NCI-H2196 (cell line): Measurements from ENCODE around the gene DCANP1.
A peak's percentile ranks its signal among the peaks of the same experiment; 100 is the strongest.

Experiments
- DNase-seq: peaks from one replicate; lab custom pipeline; 2025; ENCODE audit not compliant: unreplicated experiment; lab: John Stamatoyannopoulos, UW

DCANP1 gene

DNA sequence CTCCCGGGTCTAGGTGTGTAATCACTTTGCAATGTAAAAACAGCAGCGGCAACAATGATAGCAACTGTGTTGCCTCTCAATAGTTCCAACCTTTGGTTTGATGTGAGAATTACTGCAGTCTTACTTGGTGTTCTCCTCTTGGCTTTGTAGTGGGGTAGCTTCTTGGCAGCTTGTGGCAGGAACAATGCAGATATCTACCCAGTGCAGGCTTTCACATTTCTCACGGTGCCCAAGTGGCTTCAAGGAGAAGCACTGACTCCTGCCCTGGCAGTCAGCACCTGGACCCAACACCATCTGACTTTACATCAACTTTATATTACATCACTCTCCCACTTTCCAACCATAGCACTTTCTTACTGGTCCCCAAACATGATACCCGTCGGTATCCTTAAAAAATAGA, 33.4 kb upstream of the DCANP1 start:
- no peak for DNase-seq

DNA sequence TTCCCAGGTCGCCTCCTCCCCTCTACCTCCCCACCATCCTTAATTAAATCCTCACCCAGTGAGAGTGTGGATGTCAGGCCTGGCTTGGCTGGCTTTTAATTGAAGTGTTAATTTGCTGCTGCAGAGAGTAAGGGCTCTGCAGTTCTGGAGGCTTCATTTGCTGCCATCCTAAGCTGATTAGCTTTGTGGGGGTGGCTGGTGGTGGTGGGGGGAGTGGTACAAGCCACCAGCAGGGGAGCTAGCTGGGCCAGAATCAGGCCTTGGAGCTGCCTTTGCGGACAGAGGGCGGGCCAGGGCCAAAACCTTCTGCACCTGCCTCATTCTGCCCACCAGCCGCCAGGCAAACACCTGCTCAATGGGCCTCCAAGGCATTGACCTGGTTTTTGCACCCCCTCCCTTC, 31.8 kb upstream of the DCANP1 start:
- DNase-seq, result peak; percentile 15

- no peak for DNase-seq
Observed at GRCh38 chr5:135477613-135478066, 30.5 kb upstream of the DCANP1 start.

- DNase-seq, result no peak
Observed at GRCh38 chr5:135476615-135477581, 29.8 kb upstream of the DCANP1 start.

DNA sequence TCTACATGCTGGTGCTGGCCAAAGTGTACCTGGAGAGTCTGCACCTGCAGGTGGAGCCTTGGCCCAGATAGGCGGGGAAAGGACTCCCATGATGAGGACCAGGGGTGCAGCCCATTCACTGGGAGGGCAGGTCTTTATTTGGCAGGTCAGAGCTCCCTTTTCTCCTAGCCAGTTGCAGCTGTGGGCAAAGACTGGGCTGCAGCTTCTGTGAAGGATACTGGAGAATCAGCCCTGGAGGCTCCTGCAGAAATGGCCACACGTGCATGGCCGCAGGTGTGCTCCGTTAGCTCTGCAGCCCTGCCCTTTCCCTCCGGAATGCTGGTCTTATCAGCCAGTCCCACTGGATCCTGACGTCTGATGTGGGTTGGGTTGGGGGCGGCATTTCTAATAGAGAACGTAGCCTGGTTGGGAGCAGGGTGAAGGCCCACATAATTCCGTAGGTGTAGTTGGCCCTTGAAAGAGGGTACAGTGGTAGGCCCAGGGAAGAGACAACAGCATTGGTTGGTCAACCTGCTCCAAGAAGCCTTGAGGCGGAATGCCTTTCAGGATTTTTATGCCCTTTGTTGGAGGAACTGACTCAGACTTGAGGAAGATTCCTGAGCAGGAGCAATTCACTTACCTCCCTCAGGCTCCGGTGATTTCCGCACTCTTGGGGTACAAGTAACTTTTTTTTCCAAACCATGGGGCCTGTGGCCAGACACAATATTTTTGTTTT, 27.0 kb upstream of the DCANP1 start:
- DNase-seq, result no peak

- no peak for DNase-seq
Observed at GRCh38 chr5:135472141-135472540, 25.0 kb upstream of the DCANP1 start.

GRCh38 chr5:135471726-135472125, 24.6 kb upstream of the DCANP1 start:
- no peak for DNase-seq

- DNase-seq, result no peak
Observed at GRCh38 chr5:135469911-135470310, 22.8 kb upstream of the DCANP1 start.

- DNase-seq, result no peak
Observed at GRCh38 chr5:135468541-135468940, 21.4 kb upstream of the DCANP1 start.

GRCh38 chr5:135467871-135468485, 20.8 kb upstream of the DCANP1 start:
- no peak for DNase-seq

DNA sequence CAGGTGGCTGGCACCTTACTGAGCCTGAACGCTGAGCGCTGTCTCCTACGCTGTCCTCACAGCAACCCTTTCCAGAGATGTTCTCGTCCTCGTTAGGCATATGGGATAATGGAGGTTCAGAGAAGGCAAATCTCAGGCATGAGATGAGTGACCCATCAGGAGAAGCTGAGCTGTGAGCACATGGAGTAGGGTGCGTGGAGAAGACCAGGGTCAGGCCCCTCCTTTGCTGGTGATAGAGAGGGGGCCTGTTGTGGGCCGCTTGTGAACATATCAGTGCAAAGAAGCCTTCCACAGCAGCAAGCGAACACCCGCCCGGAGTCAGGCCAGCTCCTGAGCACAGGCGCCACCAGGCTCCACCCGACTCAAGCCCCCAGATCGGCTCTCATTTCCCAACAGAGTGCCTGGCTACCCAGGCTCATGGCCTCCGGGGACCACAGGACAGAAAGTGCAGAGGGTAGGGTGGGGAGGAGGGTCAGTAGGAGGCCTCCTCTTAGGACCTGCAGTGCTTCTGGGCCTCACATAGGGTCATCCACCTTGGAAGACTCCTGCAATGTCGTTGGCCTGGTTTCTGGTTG, 20.0 kb upstream of the DCANP1 start:
- DNase-seq, result no peak

DNA sequence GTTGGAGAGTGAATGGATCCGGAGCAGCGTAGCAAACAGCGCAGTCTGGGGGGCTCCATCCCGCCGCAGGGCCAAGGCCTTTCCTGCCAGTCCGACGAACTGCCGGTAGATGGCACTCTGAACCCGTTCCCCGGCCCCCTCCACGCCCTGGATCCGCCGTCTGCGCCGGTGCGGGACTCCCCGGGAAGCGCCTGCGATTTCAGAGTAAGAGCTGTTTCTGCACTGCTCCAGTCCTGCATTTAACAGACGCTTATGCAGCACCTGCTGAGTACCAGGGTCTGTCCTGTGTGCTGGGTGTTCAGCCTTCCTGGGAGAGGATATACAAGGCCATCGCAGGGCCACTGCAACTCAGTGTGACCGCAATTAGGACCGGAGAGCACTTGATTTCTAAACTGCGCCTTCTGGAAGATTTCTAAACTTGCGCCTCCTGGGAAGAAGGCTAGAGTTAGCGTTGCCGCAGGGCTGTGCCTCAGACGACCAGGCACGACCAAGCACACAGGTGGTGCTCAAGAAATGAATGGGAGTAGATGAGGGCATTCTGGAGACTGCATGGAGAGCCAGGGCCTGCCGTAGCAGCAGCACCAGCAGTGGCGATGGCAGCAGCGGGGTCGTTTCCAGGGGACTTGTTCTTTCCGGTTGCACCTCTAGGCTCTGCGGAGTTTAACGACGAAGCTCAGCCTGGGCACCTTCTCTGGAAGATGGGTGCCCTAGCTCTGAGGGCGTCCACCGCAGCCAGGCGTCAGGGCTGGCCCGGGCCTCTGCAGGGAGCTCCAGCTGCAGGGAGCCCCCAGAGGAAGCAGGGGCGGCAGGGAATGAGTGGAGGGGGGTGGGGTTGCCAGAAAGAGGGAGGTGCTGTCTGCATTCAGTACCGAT, 19.3 kb upstream of the DCANP1 start:
- DNase-seq, result peak; percentile 83

GRCh38 chr5:135465391-135466122, 18.4 kb upstream of the DCANP1 start:
- no peak for DNase-seq

GRCh38 chr5:135462304-135462703, 15.2 kb upstream of the DCANP1 start:
- peak; percentile 68 for DNase-seq

DNA sequence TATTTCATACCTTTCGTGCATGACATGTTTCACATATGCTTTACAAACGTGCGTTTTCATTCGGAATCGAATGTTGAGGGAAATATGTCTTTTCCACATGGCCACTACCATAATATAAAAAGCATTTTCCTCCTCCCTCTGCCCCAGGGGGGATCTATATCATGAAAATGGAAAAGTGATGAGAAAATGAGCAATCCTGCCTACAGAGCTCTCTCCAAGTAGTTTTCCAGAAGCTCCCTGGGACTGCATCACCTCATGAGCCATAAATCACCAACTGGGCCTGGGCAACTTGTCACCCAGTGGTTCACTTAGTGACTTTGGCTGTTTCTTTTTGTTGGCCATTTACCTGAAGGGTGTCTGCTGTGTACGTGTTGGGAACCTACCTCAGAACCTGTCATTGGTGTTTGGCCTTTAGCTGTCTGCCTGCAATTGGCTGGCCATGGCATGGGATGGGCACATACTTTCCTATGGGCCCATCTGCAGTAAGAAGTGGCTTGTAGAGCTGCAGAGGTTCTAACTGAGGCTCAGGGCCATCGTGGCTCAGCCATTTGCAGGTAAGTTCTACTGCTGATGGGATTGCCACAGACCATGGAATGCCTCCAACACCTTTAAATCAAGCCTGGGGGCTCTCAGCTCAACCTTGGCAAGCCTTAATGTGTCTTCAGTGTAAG, 14.5 kb upstream of the DCANP1 start:
- no peak for DNase-seq

- no peak for DNase-seq
Observed at GRCh38 chr5:135460246-135461033, 13.3 kb upstream of the DCANP1 start.

- peak; percentile 5 for DNase-seq
Observed at GRCh38 chr5:135458921-135459331, 11.8 kb upstream of the DCANP1 start.

GRCh38 chr5:135458356-135458755, 11.2 kb upstream of the DCANP1 start:
- no peak for DNase-seq
